HG02973 (cell line): Measurements from ENCODE around the gene HIPK1.

ENCODE experiments used
- ATAC-seq: cut with Tn5 transposase; IDR thresholded peaks from one replicate; pipeline ENCODE4 v1.9.1; 2021; ENCODE audit warnings: moderate library complexity; ENCODE audit not compliant: unreplicated experiment

HIPK1 gene

DNA sequence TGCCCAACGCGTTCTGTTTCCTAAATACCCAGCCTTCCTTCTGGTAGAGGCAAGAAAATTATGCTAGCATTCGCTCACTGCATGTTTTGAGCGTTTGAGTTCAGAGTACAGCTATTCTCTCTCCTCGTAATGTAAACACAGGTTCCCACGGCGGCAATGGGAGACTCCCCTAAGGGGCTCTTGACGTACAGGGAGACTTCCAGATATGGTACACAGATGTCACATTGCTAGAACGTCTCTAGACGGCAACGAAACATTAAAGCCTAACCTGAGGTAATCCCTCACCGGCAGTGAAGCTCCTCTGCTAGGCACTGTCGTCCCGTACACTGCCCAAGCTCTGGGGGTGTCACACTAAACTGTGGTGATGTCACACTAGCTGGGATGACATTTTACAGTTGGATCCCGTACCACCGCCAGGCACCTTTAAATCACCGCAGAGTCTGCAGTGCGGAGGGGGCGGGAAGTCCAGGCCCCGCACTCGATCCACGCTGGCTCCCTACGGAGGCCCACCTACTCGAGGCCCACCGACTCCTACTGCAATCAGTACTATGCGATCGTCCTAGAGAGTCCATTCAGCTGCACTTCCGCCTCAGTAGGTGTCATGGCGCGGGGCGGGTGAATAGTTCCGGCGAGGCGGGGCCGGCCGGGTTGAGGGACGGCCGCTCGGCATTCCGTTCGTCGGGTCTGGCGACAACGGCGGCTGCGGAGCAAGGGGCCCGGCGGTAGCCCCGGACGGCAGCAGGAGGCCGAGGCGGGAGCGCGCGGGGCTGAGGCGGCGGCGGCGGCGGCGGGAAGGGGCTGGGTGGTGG lies at the start of gene HIPK1:
HIPK1 (plus strand) TSS at position 384 of the 809 bp plus-strand sequence.
- peak; percentile 52 for ATAC-seq

DNA sequence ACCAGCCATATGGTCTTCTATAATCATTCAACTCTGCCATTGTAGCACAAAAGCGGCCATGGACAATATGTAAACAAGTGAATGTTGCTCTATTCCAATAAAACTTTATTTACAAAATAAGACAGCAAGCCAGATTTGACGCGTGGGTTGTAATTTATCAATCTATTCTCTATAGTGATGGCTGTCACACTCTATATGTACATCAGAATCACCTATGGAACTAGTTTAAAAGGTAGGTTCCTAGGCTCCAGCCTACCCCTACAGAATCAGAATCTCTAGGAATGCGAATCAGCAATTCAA lies 49.4 kb upstream of the HIPK1 start:
- no peak for ATAC-seq

GRCh38 chr1:113881661-113882060 lies 47.5 kb upstream of the HIPK1 start:
- no peak for ATAC-seq

GRCh38 chr1:113886417-113887401 lies 42.4 kb upstream of the HIPK1 start:
- ATAC-seq, result no peak

DNA sequence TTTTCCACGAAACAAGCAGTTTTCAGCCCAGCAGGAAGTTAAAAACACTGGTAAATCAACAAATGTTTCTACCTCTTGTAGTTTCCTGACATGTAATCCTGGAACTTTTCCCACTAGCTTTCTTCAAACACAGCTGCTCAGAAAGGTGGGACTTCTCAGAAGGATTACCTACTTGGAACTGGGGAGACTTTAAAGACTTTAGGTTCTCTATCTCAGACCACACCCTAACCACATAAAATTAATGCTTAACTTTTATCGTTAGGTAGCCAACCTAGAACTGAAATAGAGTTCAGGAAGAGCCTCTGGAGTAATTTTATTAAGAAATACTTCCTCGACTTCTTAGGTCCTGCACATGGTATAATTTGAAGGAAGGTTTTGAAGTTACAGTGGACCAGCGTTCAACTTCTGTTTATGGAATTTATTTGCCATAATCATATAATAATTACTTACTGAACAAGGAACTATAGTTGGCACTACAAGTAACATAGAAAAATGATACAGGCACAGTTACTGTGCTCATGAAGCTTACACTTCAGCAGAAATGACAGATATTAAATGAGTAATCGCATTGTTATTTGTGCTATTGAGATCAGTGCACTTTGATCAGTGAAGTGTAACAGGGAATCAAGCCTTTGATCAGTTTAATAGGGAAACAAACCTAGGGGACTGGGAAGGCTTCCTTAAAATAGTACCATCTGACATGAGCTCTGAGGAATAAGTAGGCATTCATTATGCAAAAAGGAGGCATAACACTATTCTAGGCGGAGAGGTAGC lies 41.5 kb upstream of the HIPK1 start, which contains the start of gene BCL2L15:
BCL2L15 (minus strand) TSS at position 180 of the 774 bp plus-strand sequence. CDS start 206 bp downstream, outside the sequence.
- ATAC-seq, result no peak

- ATAC-seq, result no peak
Measured at GRCh38 chr1:113890816-113891215, 38.3 kb upstream of the HIPK1 start.

- no peak for ATAC-seq
Measured at GRCh38 chr1:113891631-113892220, 37.4 kb upstream of the HIPK1 start.

DNA sequence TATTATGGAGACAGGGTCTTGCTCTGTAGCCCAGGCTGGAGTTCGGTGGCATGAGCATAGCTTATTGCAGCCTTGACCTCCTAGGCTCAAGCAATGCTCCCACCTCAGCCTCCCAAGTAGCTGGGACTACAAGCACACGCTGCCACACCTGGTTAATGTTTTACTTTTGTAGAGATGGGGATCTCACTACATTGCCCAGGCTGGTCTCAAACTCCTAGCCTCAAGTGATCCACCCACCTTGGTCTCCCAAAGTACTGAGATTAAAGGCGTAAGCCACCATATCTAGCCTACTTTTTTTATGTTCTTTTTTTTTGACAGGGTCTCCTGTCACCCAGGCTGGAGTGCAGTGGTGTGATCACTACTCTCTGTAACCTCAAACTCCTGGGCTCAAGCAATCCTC lies 35.9 kb upstream of the HIPK1 start:
- no peak for ATAC-seq

DNA sequence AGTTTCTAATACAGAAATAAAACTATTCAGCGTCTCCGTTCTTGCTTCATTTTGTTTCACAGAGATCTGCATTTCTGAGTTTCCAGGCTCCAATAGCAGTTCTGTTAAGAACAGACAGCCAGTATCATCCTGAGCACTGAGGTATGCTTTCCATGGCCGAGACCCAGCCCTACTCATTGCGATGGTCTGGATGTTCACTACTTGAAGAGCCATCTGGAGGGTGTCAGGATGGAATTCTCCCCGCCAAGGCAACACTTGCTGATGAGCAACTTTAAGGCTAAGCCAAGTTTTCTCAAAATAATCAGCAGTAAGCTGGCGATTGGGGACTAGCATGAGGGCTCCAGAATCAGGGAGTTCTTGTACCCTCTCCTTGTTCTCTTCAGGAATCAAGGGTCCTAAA lies 34.0 kb upstream of the HIPK1 start:
- ATAC-seq, result no peak

DNA sequence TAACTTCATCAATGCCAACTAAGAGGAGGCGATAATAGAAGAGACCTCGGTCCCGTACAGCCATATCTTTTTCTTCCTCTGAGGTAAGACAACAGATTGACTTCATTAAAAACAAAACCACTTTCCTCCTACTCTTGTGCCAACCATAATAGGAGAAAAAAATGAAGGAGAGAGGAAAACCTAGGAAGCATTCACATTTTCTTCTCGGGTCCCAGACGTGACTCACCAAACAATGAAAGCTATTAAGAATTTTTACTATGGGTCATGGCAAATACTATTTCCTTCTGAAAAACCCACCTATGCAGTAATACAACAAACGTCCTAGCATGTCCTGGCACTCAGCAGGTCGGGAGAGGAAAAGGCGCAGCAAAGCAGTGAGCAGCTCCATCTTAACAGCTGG lies 33.2 kb upstream of the HIPK1 start:
- ATAC-seq, result no peak

DNA sequence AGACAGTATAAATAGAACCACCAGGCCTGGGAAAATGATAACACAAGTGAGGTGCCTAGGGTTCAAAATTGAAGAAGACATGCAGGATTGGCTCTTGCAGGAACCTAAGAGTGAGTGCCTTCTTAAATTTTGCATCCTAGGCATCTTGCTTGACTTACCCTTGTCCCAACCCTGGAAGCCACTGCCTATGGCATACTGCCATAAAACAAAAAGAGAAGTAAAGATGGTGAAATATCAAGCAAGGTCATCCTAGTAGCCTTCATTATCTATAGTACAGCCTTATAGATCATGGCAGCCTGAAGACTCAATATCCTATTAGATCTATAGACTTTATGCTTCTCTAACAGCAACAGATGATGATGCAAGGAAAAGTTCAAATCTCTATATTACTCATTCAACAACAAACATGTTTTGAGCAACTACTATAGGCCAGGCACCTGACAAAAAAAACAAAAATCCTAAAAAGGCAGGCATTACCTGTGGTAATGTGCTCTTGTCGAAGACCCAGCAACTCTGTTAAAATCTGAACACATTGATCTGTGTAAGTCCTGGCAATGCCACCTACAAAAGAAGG lies 30.8 kb upstream of the HIPK1 start:
- no peak for ATAC-seq

DNA sequence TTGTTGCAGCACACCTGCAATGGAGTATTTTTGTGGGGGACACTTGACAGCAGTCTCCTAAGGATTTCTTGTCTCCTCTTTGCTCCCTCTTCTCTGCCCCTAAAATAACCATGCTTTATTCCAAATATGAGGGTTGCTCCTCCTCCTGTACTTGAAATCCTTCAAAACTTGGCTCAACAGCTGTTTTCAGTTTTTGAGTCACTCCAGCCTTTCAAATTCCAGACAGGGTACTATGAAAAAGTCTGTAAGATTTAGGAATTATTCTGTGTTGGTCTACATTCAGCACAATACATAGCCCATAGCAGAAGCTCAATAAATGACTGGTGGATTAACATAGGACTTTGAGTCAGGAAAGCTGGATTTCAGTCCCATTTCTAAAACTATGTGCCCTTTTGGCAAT lies 30.0 kb upstream of the HIPK1 start:
- no peak for ATAC-seq

DNA sequence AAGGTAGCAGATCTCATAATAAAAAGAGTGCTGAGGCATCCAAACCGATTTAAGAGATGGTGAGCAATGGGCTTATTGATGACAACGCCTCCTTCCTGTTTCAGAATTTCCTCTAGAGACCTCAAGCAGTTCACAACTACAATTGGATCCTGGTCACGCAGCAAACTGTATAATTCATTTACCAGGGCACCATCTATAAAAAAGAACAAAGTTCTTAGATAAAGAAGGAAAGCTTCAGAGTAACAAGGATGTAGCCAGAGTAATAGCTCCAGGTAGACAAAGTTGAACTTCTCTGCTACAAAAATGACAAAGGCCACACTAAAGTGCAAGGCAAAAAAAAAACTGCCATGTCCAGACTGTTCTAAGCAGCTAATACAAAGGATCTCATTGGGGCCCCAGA lies 27.9 kb upstream of the HIPK1 start:
- ATAC-seq, result no peak

- no peak for ATAC-seq
Measured at GRCh38 chr1:113903501-113904292, 25.4 kb upstream of the HIPK1 start.

- ATAC-seq, result peak; percentile 32
Measured at GRCh38 chr1:113904293-113904673, 24.8 kb upstream of the HIPK1 start.

DNA sequence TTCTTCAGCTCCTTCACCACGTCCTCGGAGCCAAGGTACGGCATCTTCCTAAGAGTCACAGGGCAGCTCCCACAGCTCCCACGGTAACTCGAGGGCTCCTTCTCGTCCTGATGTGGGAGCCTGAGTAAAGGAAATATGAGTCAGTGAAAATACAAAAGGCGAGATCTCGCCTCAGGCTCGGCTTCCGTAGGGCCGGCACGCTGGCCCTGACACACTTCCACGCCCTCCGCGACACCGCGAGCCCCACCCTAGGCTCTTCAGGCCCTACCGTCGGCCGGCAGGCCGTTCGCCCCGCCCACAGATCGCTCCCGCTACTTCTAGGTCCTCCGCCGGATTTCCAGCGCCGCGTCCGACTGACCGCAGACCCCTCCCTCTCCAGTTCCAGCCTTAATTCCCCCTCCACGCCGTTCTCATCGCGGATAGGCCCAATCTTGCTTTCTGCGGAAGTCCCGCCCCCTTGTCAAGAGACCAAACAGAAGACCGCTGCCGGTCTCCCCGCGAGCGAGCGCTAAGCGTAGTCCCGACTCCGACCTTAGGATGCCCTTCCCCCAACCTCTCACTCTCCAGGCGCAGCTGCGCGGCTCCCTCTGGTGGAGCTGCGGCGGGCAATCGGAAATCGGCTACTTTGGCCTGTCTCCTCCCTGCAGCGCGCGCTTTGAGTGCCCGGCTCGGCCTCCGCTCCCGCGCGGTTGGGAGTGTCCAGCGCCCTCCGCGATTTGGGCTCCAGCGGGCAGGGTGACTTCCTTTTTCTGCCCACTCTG lies 24.3 kb upstream of the HIPK1 start, which contains the start of the genes AP4B1 and DCLRE1B:
AP4B1 (minus strand) TSS at position 126 of the 761 bp plus-strand sequence; CDS start at position 44, 82 bp downstream.
DCLRE1B (plus strand) TSS at position 653 of the 761 bp plus-strand sequence. CDS start 261 bp downstream, outside the sequence.
- ATAC-seq, result peak; percentile 85

GRCh38 chr1:113905435-113905861 lies 23.7 kb upstream of the HIPK1 start:
- no peak for ATAC-seq

DNA sequence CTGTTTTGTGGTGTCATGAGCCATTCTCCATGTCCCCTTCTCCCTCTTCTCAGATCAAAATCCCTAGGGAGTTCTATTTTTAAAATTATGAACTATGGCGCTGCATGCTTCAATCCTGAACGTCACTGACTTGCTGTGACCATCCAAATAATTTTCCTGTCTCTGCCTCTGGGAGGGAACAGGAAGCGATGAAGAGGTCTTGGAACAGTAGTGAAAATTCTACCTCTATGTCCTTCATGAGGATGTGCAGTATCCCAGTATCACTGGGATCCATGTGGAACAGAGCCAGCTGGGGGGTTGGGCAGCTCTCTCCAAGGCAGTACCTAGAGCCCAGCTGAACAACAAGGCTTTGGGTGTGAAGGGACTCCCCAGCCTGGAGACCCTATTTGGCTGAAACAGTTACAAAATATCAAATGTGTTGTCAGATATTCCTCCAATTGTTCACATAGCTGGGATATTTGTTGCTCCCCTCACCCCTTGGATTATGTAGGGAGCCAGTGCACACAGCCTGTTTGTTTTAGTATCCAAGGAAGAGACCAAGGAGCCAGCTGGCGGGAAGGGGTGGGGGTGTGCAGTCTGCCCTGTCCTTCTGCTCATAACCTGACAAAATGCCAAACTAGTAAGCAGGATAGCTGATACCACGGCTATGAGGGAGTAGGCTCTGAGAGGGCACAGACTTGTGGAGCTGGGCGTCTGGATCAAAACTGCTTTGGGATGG lies 16.4 kb upstream of the HIPK1 start:
- ATAC-seq, result no peak
